GM18505 (cell line): Measurements from ENCODE around the gene LTF.

Experiments
- ATAC-seq: cut with Tn5 transposase; IDR thresholded peaks from one replicate; pipeline ENCODE4 v1.9.1; 2021; ENCODE audit not compliant: unreplicated experiment
- POLR2A ChIP-seq: IDR thresholded peaks from 4 replicates; pipeline ENCODE4 v1.6.1; 2011; ENCODE audit warnings: borderline replicate concordance; ENCODE audit not compliant: insufficient read depth, insufficient read length; ENCODE audit errors: extremely low read depth

Gene LTF

GRCh38 chr3:46464326-46465195 is at the start of gene LTF:
Gene LTF, minus strand, starts transcription at chr3:46464905. Its CDS starts 38 bp downstream, at chr3:46464867.
- TF ChIP-seq POLR2A = no peak
- no peak for ATAC-seq

- no peak for TF ChIP-seq POLR2A
- ATAC-seq = no peak
Measured at GRCh38 chr3:46512191-46512749, 47.6 kb upstream of the LTF start.

GRCh38 chr3:46509661-46510187 is 45.0 kb upstream of the LTF start:
- no peak for TF ChIP-seq POLR2A

GRCh38 chr3:46508850-46509591 is 44.3 kb upstream of the LTF start:
- ATAC-seq = no peak
- no peak for TF ChIP-seq POLR2A

More at GRCh38 chr3:46509661-46510187, 45.0 kb upstream of the LTF start:
- ATAC-seq = no peak

- TF ChIP-seq POLR2A = no peak
- no peak for ATAC-seq
Measured at GRCh38 chr3:46506526-46506925, 41.8 kb upstream of the LTF start.

GRCh38 chr3:46505953-46506352 is 41.2 kb upstream of the LTF start:
- TF ChIP-seq POLR2A = no peak
- ATAC-seq = no peak

- ATAC-seq = no peak
- TF ChIP-seq POLR2A = no peak
Measured at GRCh38 chr3:46504789-46505188, 40.1 kb upstream of the LTF start.

GRCh38 chr3:46503200-46503874 is 38.6 kb upstream of the LTF start:
- no peak for ATAC-seq
- TF ChIP-seq POLR2A = no peak

- ATAC-seq = no peak
- no peak for TF ChIP-seq POLR2A
Measured at GRCh38 chr3:46501702-46502101, 37.0 kb upstream of the LTF start.

GRCh38 chr3:46500656-46501635 is 36.2 kb upstream of the LTF start:
- no peak for TF ChIP-seq POLR2A
- ATAC-seq = no peak

- no peak for ATAC-seq
- TF ChIP-seq POLR2A = no peak
Measured at GRCh38 chr3:46498916-46499519, 34.3 kb upstream of the LTF start.
